ENCODE results near the gene POLL.
A peak's percentile ranks its signal among the peaks of the same experiment; 100 is the strongest.
"Not testable (repeated sequence)": the region's sequence is repeated elsewhere in the genome, so short reads cannot be mapped to it uniquely, and the experiment has no call there.

Gene POLL

GRCh38 chr10:101587725-101588653 is at the start of gene POLL, which contains the start of gene DPCD:
Gene POLL (minus strand): TSS chr10:101588257. CDS start chr10:101587360, 897 bp downstream.
Gene DPCD (plus strand): TSS chr10:101588321. CDS start chr10:101588337, 16 bp downstream.
- Histone ChIP-seq H3K27me3 (peaks cover 30% of the 10 kb centered on the region), H3K4me3 (peak within 1 kb of the TSS; percentile 71), H3K4me2 (peak within 1 kb of the TSS; percentile 78), H3K36me3 (peaks cover 6% of the 10 kb centered on the region; the same call in 1 of the 2 replicates), H3K9me3 (peaks cover 9% of the 10 kb centered on the region; the same call in 1 of the 2 replicates), H3K27ac (peak within 1 kb of the TSS; percentile 52; the same call in 1 of the 2 replicates), H3K9ac (peak within 1 kb of the TSS; percentile 66), H3K4me1 (peaks cover 17% of the 10 kb centered on the region; the same call in 1 of the 2 replicates), H4K20me1 (no peaks in the 10 kb centered on the region)
- no peak for TF ChIP-seq Cebpa-rat (IDR thresholded peaks at IDR 0.05)

DNA sequence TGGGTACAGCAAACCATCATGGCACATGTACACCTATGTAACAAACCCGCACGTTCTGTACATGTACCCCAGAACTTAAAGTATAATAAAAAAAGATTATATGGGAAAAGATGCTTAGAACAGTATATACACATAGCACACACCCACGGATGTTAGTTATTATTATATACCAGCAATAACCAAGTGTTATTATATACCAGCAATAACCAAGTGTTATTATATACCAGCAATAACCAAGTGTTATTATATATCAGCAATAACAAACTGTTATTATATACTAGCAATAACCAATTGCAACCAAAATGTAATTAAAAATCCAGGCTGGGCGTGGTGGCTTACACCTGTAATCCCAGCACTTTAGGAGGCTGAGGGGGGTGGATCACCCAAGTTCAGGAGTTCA is 45.5 kb upstream of the POLL start:
- H3K4me1 ChIP-seq, H3K27ac ChIP-seq, H3K9me3 ChIP-seq, H3K4me3 ChIP-seq, H3K9ac ChIP-seq, H3K27me3 ChIP-seq, H3K4me2 ChIP-seq: not testable (repeated sequence)
- peaks cover 30% of the 10 kb centered on the region for H4K20me1 ChIP-seq
- peaks cover 61% of the 10 kb centered on the region for H3K36me3 ChIP-seq

DNA sequence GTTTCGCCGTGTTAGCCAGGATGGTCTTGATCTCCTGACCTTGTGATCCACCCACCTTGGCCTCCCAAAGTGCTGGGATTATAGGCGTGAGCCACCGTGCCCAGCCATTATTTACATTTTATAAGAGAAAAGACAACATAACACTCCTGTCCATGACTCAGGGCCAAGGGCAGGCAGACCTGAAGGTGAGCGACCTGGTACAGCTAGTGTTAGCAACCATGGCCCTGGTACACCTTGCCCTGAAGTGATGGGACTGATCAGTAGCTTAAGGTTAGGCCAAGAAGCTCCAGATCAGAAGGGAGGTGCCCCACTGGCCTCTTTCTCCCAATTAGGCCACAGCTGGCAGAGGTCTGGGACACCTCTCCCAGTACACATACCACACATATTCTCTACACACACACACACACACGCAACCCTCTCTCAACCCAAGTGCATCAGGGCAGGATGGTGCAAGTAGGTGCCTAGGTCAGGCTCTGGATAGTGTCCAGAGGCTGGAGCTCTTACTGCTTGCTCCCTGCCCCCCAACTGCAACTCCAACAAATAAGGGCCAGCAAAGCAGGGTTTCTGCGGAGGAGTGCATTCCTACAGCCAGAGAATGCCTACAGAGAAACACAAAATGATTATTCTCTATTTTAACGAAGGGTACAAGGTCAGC is 43.9 kb upstream of the POLL start:
- no peak overlapping the region for H3K4me3 ChIP-seq
- peaks cover 46% of the 10 kb centered on the region for H4K20me1 ChIP-seq
- H3K9ac ChIP-seq: no peak overlapping the region
- no peak overlapping the region for H3K27ac ChIP-seq
- H3K4me1 ChIP-seq: no peaks in the 10 kb centered on the region
- no peaks in the 10 kb centered on the region for H3K27me3 ChIP-seq
- H3K4me2 ChIP-seq: no peak overlapping the region
- no peak for TF ChIP-seq Cebpa-rat (IDR thresholded peaks at IDR 0.05)
- H3K36me3 ChIP-seq: peaks cover 65% of the 10 kb centered on the region
- H3K9me3 ChIP-seq: no peaks in the 10 kb centered on the region

DNA sequence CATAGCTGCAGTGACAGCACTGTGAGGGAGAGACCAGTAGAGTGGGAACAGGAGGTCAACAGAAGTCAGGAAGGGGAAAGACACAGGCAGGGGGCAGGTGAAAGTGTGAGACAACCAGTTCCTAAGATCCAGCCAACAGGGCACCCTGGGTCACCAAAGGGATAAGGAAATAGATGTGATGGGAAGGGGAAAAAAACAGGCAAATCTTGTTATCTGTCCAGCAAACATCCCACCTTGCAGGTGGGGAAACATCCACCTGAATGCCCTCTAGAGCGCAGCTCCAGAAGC is 42.5 kb upstream of the POLL start:
- H4K20me1 ChIP-seq: peaks cover 59% of the 10 kb centered on the region
- peaks cover 11% of the 10 kb centered on the region for H3K4me1 ChIP-seq
- no peaks in the 10 kb centered on the region for H3K9me3 ChIP-seq
- H3K9ac ChIP-seq: no peak overlapping the region
- H3K27ac ChIP-seq: no peak overlapping the region
- TF ChIP-seq Cebpa-rat (IDR thresholded peaks at IDR 0.05): no peak
- no peak overlapping the region for H3K4me2 ChIP-seq
- H3K27me3 ChIP-seq: no peaks in the 10 kb centered on the region
- peaks cover 71% of the 10 kb centered on the region for H3K36me3 ChIP-seq
- no peak overlapping the region for H3K4me3 ChIP-seq

- Histone ChIP-seq H3K36me3 (peaks cover 68% of the 10 kb centered on the region), H3K27ac (no peak overlapping the region)
Observed at GRCh38 chr10:101629837-101630632, 42.0 kb upstream of the POLL start.

GRCh38 chr10:101625821-101626412 is 37.9 kb upstream of the POLL start:
- Histone ChIP-seq H3K4me3 (no peak overlapping the region), H3K36me3 (peaks cover 83% of the 10 kb centered on the region), H3K27ac (no peak overlapping the region), H4K20me1 (peaks cover 68% of the 10 kb centered on the region), H3K9ac (no peak overlapping the region), H3K27me3 (no peaks in the 10 kb centered on the region), H3K9me3 (no peaks in the 10 kb centered on the region), H3K4me2 (peak overlapping the region; percentile 67), H3K4me1 (peaks cover 24% of the 10 kb centered on the region)
- no peak for TF ChIP-seq Cebpa-rat (IDR thresholded peaks at IDR 0.05)

More at GRCh38 chr10:101629837-101630632, 42.0 kb upstream of the POLL start:
- no peaks in the 10 kb centered on the region for H3K9me3 ChIP-seq
- H3K4me1 ChIP-seq: peaks cover 16% of the 10 kb centered on the region
- H4K20me1 ChIP-seq: peaks cover 65% of the 10 kb centered on the region
- no peaks in the 10 kb centered on the region for H3K27me3 ChIP-seq
- H3K4me3 ChIP-seq: no peak overlapping the region
- no peak overlapping the region for H3K9ac ChIP-seq
- no peak for TF ChIP-seq Cebpa-rat (IDR thresholded peaks at IDR 0.05)
- H3K4me2 ChIP-seq: no peak overlapping the region

GRCh38 chr10:101624526-101625102 is 36.6 kb upstream of the POLL start:
- H3K9ac ChIP-seq: peak overlapping the region; percentile 48; the same call in 1 of the 2 replicates
- no peaks in the 10 kb centered on the region for H3K9me3 ChIP-seq
- H3K4me3 ChIP-seq: no peak overlapping the region
- no peak overlapping the region for H3K27ac ChIP-seq
- no peaks in the 10 kb centered on the region for H3K27me3 ChIP-seq
- H3K4me1 ChIP-seq: peaks cover 24% of the 10 kb centered on the region
- peak overlapping the region; percentile 67 for H3K4me2 ChIP-seq
- H3K36me3 ChIP-seq: peaks cover 83% of the 10 kb centered on the region
- TF ChIP-seq Cebpa-rat (IDR thresholded peaks at IDR 0.05): no peak
- peaks cover 55% of the 10 kb centered on the region for H4K20me1 ChIP-seq

GRCh38 chr10:101623528-101623927 is 35.5 kb upstream of the POLL start:
- Histone ChIP-seq H3K27me3 (no peaks in the 10 kb centered on the region), H3K4me3 (no peak overlapping the region), H3K9ac (no peak overlapping the region), H3K36me3 (peaks cover 83% of the 10 kb centered on the region), H3K4me1 (peaks cover 30% of the 10 kb centered on the region), H3K27ac (no peak overlapping the region), H3K9me3 (no peaks in the 10 kb centered on the region), H3K4me2 (no peak overlapping the region), H4K20me1 (peaks cover 44% of the 10 kb centered on the region)
- no peak for TF ChIP-seq Cebpa-rat (IDR thresholded peaks at IDR 0.05)

GRCh38 chr10:101619983-101620382 is 31.9 kb upstream of the POLL start:
- H3K36me3 ChIP-seq: peaks cover 87% of the 10 kb centered on the region
- no peaks in the 10 kb centered on the region for H3K9me3 ChIP-seq
- H3K27ac ChIP-seq: no peak overlapping the region
- H3K27me3 ChIP-seq: no peaks in the 10 kb centered on the region
- H3K4me3 ChIP-seq: no peak overlapping the region
- no peak overlapping the region for H3K9ac ChIP-seq
- no peak overlapping the region for H3K4me2 ChIP-seq
- peaks cover 29% of the 10 kb centered on the region for H3K4me1 ChIP-seq
- peaks cover 37% of the 10 kb centered on the region for H4K20me1 ChIP-seq
- no peak for TF ChIP-seq Cebpa-rat (IDR thresholded peaks at IDR 0.05)
